ENCODE data around the gene ADAMTS2.
"Not testable (repeated sequence)": the region's sequence is repeated elsewhere in the genome, so short reads cannot be mapped to it uniquely, and the experiment has no call there.

Gene ADAMTS2

GRCh38 chr5:179287631-179288030, 57.6 kb downstream of the ADAMTS2 start:
- no peak overlapping the region for H3K9ac ChIP-seq (ENCODE audit: low read length)

DNA sequence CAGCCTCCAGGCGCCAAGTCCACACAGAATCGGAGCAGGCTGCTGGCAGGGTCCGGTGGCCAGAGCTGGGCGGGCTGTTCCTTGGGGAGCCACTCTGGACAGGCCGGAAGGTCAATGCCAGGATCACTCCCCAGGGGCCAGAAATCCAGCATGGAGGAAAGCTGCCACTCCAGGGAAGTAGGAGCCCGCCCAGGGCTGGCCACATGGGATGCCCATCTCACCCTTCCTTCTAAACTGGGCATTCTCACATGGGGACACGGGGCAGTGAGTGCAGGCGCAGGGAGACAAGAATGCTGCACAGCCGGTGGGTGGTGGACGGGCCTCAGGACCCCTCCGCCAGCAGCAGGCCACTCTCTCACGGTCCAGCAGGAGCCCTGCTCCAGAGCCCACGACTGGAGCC, 58.2 kb downstream of the ADAMTS2 start:
- Histone ChIP-seq H3K9me2 (replicated peaks; ENCODE audit: insufficient read depth, low read length) (no peaks in the 10 kb centered on the region), H3K4me3 (ENCODE audit: insufficient read depth, low read length, poor library complexity, severe bottlenecking) (no peak overlapping the region), H3K4me2 (ENCODE audit: low read depth, low read length, poor library complexity, severe bottlenecking) (no peak overlapping the region)

More at GRCh38 chr5:179287631-179288030, 57.6 kb downstream of the ADAMTS2 start:
- Histone ChIP-seq H3F3A (ENCODE audit: insufficient read depth) (no peaks in the 10 kb centered on the region), H3K9me3 (ENCODE audit: insufficient read depth, low read length) (no peaks in the 10 kb centered on the region), H3K9me2 (replicated peaks; ENCODE audit: insufficient read depth, low read length) (no peaks in the 10 kb centered on the region), H2AFZ (ENCODE audit: low read depth, low read length, severe bottlenecking) (no peak overlapping the region), H3K4me3 (ENCODE audit: insufficient read depth, low read length, poor library complexity, severe bottlenecking) (no peak overlapping the region), H3K36me3 (ENCODE audit: low read length) (no peaks in the 10 kb centered on the region), H3K27me3 (ENCODE audit: low read length) (no peaks in the 10 kb centered on the region), H3K27ac (ENCODE audit: low read depth, low read length) (no peak overlapping the region), H4K20me1 (ENCODE audit: low read depth, low read length) (no peaks in the 10 kb centered on the region), H3K4me2 (ENCODE audit: low read depth, low read length, poor library complexity, severe bottlenecking) (no peak overlapping the region), H3K79me2 (ENCODE audit: insufficient read depth, low read length) (no peaks in the 10 kb centered on the region)
- TF ChIP-seq EZH2phosphoT487 (conservative IDR thresholded peaks at IDR 0.05; ENCODE audit: low read length) (no peak), CTCF (IDR thresholded peaks at IDR 0.05; ENCODE audit: insufficient read depth, low read length, poor library complexity, severe bottlenecking) (no peak)

GRCh38 chr5:179285776-179286162, 59.5 kb downstream of the ADAMTS2 start:
- not testable (repeated sequence) for H3K27me3 ChIP-seq (ENCODE audit: low read length); H3F3A ChIP-seq (ENCODE audit: insufficient read depth); H3K79me2 ChIP-seq (ENCODE audit: insufficient read depth, low read length); H3K9me2 ChIP-seq (replicated peaks; ENCODE audit: insufficient read depth, low read length); H4K20me1 ChIP-seq (ENCODE audit: low read depth, low read length); H3K4me2 ChIP-seq (ENCODE audit: low read depth, low read length, poor library complexity, severe bottlenecking); H3K36me3 ChIP-seq (ENCODE audit: low read length); H3K9me3 ChIP-seq (ENCODE audit: insufficient read depth, low read length); H2AFZ ChIP-seq (ENCODE audit: low read depth, low read length, severe bottlenecking); H3K9ac ChIP-seq (ENCODE audit: low read length); H3K27ac ChIP-seq (ENCODE audit: low read depth, low read length); H3K4me3 ChIP-seq (ENCODE audit: insufficient read depth, low read length, poor library complexity, severe bottlenecking)

More for the DNA sequence above, 58.2 kb downstream of the ADAMTS2 start:
- Histone ChIP-seq H3K79me2 (ENCODE audit: insufficient read depth, low read length) (no peaks in the 10 kb centered on the region), H3K27ac (ENCODE audit: low read depth, low read length) (no peak overlapping the region), H3K27me3 (ENCODE audit: low read length) (no peaks in the 10 kb centered on the region), H3K9me3 (ENCODE audit: insufficient read depth, low read length) (no peaks in the 10 kb centered on the region), H3F3A (ENCODE audit: insufficient read depth) (no peaks in the 10 kb centered on the region), H4K20me1 (ENCODE audit: low read depth, low read length) (no peaks in the 10 kb centered on the region), H2AFZ (ENCODE audit: low read depth, low read length, severe bottlenecking) (no peak overlapping the region), H3K9ac (ENCODE audit: low read length) (no peak overlapping the region), H3K36me3 (ENCODE audit: low read length) (no peaks in the 10 kb centered on the region)
- TF ChIP-seq CTCF (IDR thresholded peaks at IDR 0.05; ENCODE audit: insufficient read depth, low read length, poor library complexity, severe bottlenecking) (no peak), EZH2phosphoT487 (conservative IDR thresholded peaks at IDR 0.05; ENCODE audit: low read length) (no peak)

DNA sequence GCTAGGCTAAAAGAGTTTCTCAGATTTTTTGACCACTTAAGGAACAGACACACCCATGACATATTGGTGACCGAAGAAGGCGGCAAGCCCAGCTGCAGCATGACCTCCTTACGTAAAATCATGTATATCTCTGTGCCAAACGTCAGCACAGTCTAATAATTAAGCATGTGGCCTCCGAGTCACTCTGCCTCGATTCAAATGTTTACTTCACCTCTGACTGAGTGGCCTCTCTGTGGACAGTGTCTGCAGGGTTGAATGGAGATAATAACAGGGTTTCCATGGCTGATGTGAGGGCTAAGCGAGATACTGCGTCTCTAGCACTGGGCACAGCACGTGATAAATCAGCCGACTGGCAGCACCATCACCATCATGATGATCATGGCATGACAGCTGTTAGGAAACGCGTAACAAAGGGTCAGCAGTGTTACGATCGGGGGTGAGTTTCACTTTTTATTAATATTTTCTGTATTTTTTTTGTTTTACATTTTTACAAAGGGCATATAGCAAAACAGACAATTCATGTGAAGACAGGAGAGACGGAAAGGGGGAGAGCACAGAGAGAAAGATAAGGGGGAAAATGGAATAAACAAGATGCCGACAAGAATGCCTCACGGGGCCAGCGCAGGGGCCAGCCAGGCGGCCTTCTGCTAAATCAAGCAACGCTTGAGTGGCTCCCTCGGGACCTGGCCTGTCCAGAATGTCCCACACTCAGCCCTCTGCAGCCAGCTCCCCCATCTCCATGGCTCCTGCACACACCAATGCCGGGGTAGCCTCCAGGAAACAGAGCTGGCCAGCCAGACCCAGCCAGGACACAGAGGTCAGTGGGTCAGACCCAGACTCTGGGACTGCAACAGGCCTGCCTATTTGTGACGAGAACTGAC, 60.3 kb downstream of the ADAMTS2 start:
- H3K4me2 ChIP-seq (ENCODE audit: low read depth, low read length, poor library complexity, severe bottlenecking) = no peak overlapping the region
- H3K79me2 ChIP-seq (ENCODE audit: insufficient read depth, low read length) = no peaks in the 10 kb centered on the region
- no peaks in the 10 kb centered on the region for H3K9me3 ChIP-seq (ENCODE audit: insufficient read depth, low read length)
- no peaks in the 10 kb centered on the region for H4K20me1 ChIP-seq (ENCODE audit: low read depth, low read length)
- H3K27me3 ChIP-seq (ENCODE audit: low read length) = no peaks in the 10 kb centered on the region
- H3K27ac ChIP-seq (ENCODE audit: low read depth, low read length) = no peak overlapping the region
- H3K36me3 ChIP-seq (ENCODE audit: low read length) = no peaks in the 10 kb centered on the region
- H3K4me3 ChIP-seq (ENCODE audit: insufficient read depth, low read length, poor library complexity, severe bottlenecking) = no peak overlapping the region
- TF ChIP-seq EZH2phosphoT487 (conservative IDR thresholded peaks at IDR 0.05; ENCODE audit: low read length) = no peak
- no peak for TF ChIP-seq CTCF (IDR thresholded peaks at IDR 0.05; ENCODE audit: insufficient read depth, low read length, poor library complexity, severe bottlenecking)
- H3K9me2 ChIP-seq (replicated peaks; ENCODE audit: insufficient read depth, low read length) = no peaks in the 10 kb centered on the region
- no peak overlapping the region for H3K9ac ChIP-seq (ENCODE audit: low read length)
- H2AFZ ChIP-seq (ENCODE audit: low read depth, low read length, severe bottlenecking) = no peak overlapping the region
- H3F3A ChIP-seq (ENCODE audit: insufficient read depth) = no peaks in the 10 kb centered on the region

GRCh38 chr5:179283908-179284307, 61.4 kb downstream of the ADAMTS2 start:
- not testable (repeated sequence) for H3F3A ChIP-seq (ENCODE audit: insufficient read depth)

More at GRCh38 chr5:179283908-179284307, 61.4 kb downstream of the ADAMTS2 start:
- not testable (repeated sequence) for H3K9ac ChIP-seq (ENCODE audit: low read length); H3K9me2 ChIP-seq (replicated peaks; ENCODE audit: insufficient read depth, low read length); H2AFZ ChIP-seq (ENCODE audit: low read depth, low read length, severe bottlenecking); H3K4me3 ChIP-seq (ENCODE audit: insufficient read depth, low read length, poor library complexity, severe bottlenecking); H3K79me2 ChIP-seq (ENCODE audit: insufficient read depth, low read length); H3K4me2 ChIP-seq (ENCODE audit: low read depth, low read length, poor library complexity, severe bottlenecking); H3K36me3 ChIP-seq (ENCODE audit: low read length); H4K20me1 ChIP-seq (ENCODE audit: low read depth, low read length); H3K27ac ChIP-seq (ENCODE audit: low read depth, low read length); H3K27me3 ChIP-seq (ENCODE audit: low read length); H3K9me3 ChIP-seq (ENCODE audit: insufficient read depth, low read length)
